Type B pancreatic cell (in vitro differentiated cells): ENCODE data around the gene SF3B3. TPM values are rescaled to one million over a fixed set of nuclear protein-coding genes. Genes with fewer than 3 reads are reported as not detected.

Experiments used
- DNase-seq: peaks from one replicate; pipeline ENCODE4 v3.0.0; 2021; ENCODE audit warnings: mixed read lengths; ENCODE audit not compliant: unreplicated experiment; ENCODE audit errors: extremely low spot score
- H3K27ac Mint-ChIP-seq: 2 replicates; pipeline ENCODE4 v1.8.0; 2021; ENCODE audit warnings: mild to moderate bottlenecking, mixed read lengths
- H3K27me3 Mint-ChIP-seq: 2 replicates; pipeline ENCODE4 v1.8.0; 2021; ENCODE audit warnings: mixed read lengths
- H3K36me3 Mint-ChIP-seq: 2 replicates; pipeline ENCODE4 v1.8.0; 2021; ENCODE audit warnings: mixed read lengths
- H3K4me1 Mint-ChIP-seq: one replicate; pipeline ENCODE4 v1.8.0; 2021; ENCODE audit warnings: mixed read lengths; ENCODE audit not compliant: unreplicated experiment
- H3K4me3 Mint-ChIP-seq: 2 replicates; pipeline ENCODE4 v1.8.0; 2021; ENCODE audit warnings: mild to moderate bottlenecking, mixed read lengths
- H3K9me3 Mint-ChIP-seq: 2 replicates; pipeline ENCODE4 v1.8.0; 2021; ENCODE audit warnings: mixed read lengths
- CTCF ChIP-seq: fragments of 200-600 bp; sonication (generic); conservative IDR thresholded peaks from 2 replicates; pipeline ENCODE4 v1.5.0; 2021; ENCODE audit warnings: antibody characterized with exemption, mild to moderate bottlenecking
- total RNA-seq: library from RNA; stranded (reverse); gene quantifications from 2 replicates; pipeline ENCODE4 v1.2.1, GENCODE V29; 2021; ENCODE audit warnings: low replicate concordance

The SF3B3 gene
- total RNA-seq, 1 donor from 2014 or later, result 429 TPM

- Mint-ChIP-seq H3K27ac (peak overlapping the region; percentile 93), H3K9me3 (no peaks in the 10 kb centered on the region), H3K36me3 (peaks cover 43% of the 10 kb centered on the region), H3K27me3 (no peaks in the 10 kb centered on the region), H3K4me3 (peak overlapping the region; percentile 44), H3K4me1 (no peaks in the 10 kb centered on the region)
- DNase-seq, result no peak
- TF ChIP-seq CTCF, result no peak
Measured at GRCh38 chr16:70548936-70549335, 25.3 kb downstream of the SF3B3 start.

- Mint-ChIP-seq H3K4me3 (no peak overlapping the region), H3K27me3 (no peaks in the 10 kb centered on the region), H3K27ac (peak overlapping the region; percentile 44), H3K4me1 (no peaks in the 10 kb centered on the region), H3K36me3 (peaks cover 43% of the 10 kb centered on the region), H3K9me3 (no peaks in the 10 kb centered on the region)
- TF ChIP-seq CTCF, result no peak
- DNase-seq, result no peak
Measured at GRCh38 chr16:70550082-70550481, 26.5 kb downstream of the SF3B3 start.

- Mint-ChIP-seq H3K36me3 (peaks cover 49% of the 10 kb centered on the region), H3K4me1 (no peaks in the 10 kb centered on the region), H3K27ac (peak overlapping the region; percentile 35), H3K4me3 (no peak overlapping the region), H3K9me3 (no peaks in the 10 kb centered on the region), H3K27me3 (no peaks in the 10 kb centered on the region)
- TF ChIP-seq CTCF, result no peak
- DNase-seq, result no peak
Measured at GRCh38 chr16:70551788-70552187, 28.2 kb downstream of the SF3B3 start.

- H3K36me3 Mint-ChIP-seq, result peaks cover 54% of the 10 kb centered on the region
Measured at GRCh38 chr16:70552675-70553074, 29.1 kb downstream of the SF3B3 start.

GRCh38 chr16:70553645-70554044, 30.0 kb downstream of the SF3B3 start:
- TF ChIP-seq CTCF, result no peak
- Mint-ChIP-seq H3K36me3 (peaks cover 49% of the 10 kb centered on the region), H3K4me1 (no peaks in the 10 kb centered on the region), H3K27ac (peak overlapping the region; percentile 29), H3K4me3 (no peak overlapping the region), H3K27me3 (no peaks in the 10 kb centered on the region), H3K9me3 (no peaks in the 10 kb centered on the region)
- DNase-seq, result no peak

More at GRCh38 chr16:70552675-70553074, 29.1 kb downstream of the SF3B3 start:
- DNase-seq, result no peak
- Mint-ChIP-seq H3K9me3 (no peaks in the 10 kb centered on the region), H3K27me3 (no peaks in the 10 kb centered on the region), H3K4me3 (no peak overlapping the region), H3K27ac (peak overlapping the region; percentile 40), H3K4me1 (no peaks in the 10 kb centered on the region)
- no peak for TF ChIP-seq CTCF

- no peak for DNase-seq
- H3K4me1 Mint-ChIP-seq, result no peaks in the 10 kb centered on the region
- H3K36me3 Mint-ChIP-seq, result peaks cover 40% of the 10 kb centered on the region
- no peak overlapping the region for H3K27ac Mint-ChIP-seq
- H3K9me3 Mint-ChIP-seq, result no peaks in the 10 kb centered on the region
- TF ChIP-seq CTCF, result no peak
- no peak overlapping the region for H3K4me3 Mint-ChIP-seq
- H3K27me3 Mint-ChIP-seq, result no peaks in the 10 kb centered on the region
Measured at GRCh38 chr16:70556063-70556462, 32.4 kb downstream of the SF3B3 start.
